Germinal center (tissue), 1 donor: Measurements from ENCODE around the gene SKA3.
"Not testable (repeated sequence)": the region's sequence is repeated elsewhere in the genome, so short reads cannot be mapped to it uniquely, and the experiment has no call there.

ENCODE experiments used
- DNase-seq: peaks from one replicate; pipeline ENCODE4 v3.0.0; 2012; ENCODE audit warnings: mixed read lengths, low spot score

The SKA3 gene

GRCh38 chr13:21165606-21166005 is 10.7 kb downstream of the SKA3 start:
- not testable (repeated sequence) for DNase-seq

GRCh38 chr13:21164631-21165030 is 11.7 kb downstream of the SKA3 start:
- no peak for DNase-seq

GRCh38 chr13:21152251-21152899 is 24.0 kb downstream of the SKA3 start:
- DNase-seq = no peak

- DNase-seq = no peak
These were observed 26.3 kb downstream of the SKA3 start for GRCh38 chr13:21150013-21150412.

GRCh38 chr13:21149568-21149967 is 26.8 kb downstream of the SKA3 start:
- no peak for DNase-seq

- DNase-seq = no peak
These were observed 27.6 kb downstream of the SKA3 start for GRCh38 chr13:21148557-21149258.

- DNase-seq = no peak
These were observed 28.5 kb downstream of the SKA3 start for GRCh38 chr13:21147827-21148226.

GRCh38 chr13:21142766-21143165 is 33.6 kb downstream of the SKA3 start:
- no peak for DNase-seq

GRCh38 chr13:21139374-21139773 is 37.0 kb downstream of the SKA3 start:
- DNase-seq = no peak

- no peak for DNase-seq
These were observed 37.8 kb downstream of the SKA3 start for GRCh38 chr13:21138561-21138960.

GRCh38 chr13:21137696-21138095 is 38.7 kb downstream of the SKA3 start:
- DNase-seq = no peak

- not testable (repeated sequence) for DNase-seq
These were observed 40.5 kb downstream of the SKA3 start for GRCh38 chr13:21135833-21136232.

- no peak for DNase-seq
These were observed 41.9 kb downstream of the SKA3 start for GRCh38 chr13:21134475-21134874.

- DNase-seq = no peak
These were observed 43.3 kb downstream of the SKA3 start for GRCh38 chr13:21133077-21133476.

- DNase-seq = no peak
These were observed 46.2 kb downstream of the SKA3 start for GRCh38 chr13:21130116-21130515.

- DNase-seq = no peak
These were observed 51.5 kb downstream of the SKA3 start for GRCh38 chr13:21124852-21125251.

GRCh38 chr13:21123956-21124355 is 52.4 kb downstream of the SKA3 start:
- no peak for DNase-seq

- no peak for DNase-seq
These were observed 54.7 kb downstream of the SKA3 start for GRCh38 chr13:21121616-21122015.

- DNase-seq = no peak
These were observed 56.2 kb downstream of the SKA3 start for GRCh38 chr13:21120191-21120590.

- no peak for DNase-seq
These were observed 56.8 kb downstream of the SKA3 start for GRCh38 chr13:21119526-21119925.

GRCh38 chr13:21118180-21118579 is 58.2 kb downstream of the SKA3 start:
- DNase-seq = no peak

GRCh38 chr13:21117104-21117809 is 59.1 kb downstream of the SKA3 start:
- DNase-seq = no peak

GRCh38 chr13:21116141-21116540 is 60.2 kb downstream of the SKA3 start:
- DNase-seq = no peak
